AG04450 (cell line): Measurements from ENCODE around the gene TKTL1. TPM values are rescaled to one million over a fixed set of nuclear protein-coding genes. Genes with fewer than 3 reads are reported as not detected.

ENCODE experiments used
- CTCF ChIA-PET: fragments of 300-600, 350-600 bp; formaldehyde crosslinking; extraction: SDS; loops from one replicate; lab custom pipeline; 2022; ENCODE audit warnings: antibody characterized with exemption, inconsistent platforms; lab: Charles Lee
- POLR2A ChIA-PET: fragments of 350-600 bp; formaldehyde crosslinking; extraction: SDS; loops from one replicate; lab custom pipeline; 2021; ENCODE audit warnings: antibody characterized with exemption, inconsistent platforms; lab: Yijun Ruan, JAX
- DNase-seq: peaks from one replicate; pipeline ENCODE4 v3.0.0-alpha.2; 2011; ENCODE audit warnings: low read depth, low spot score
- H3K27ac ChIP-seq: one replicate; pipeline ENCODE4 v1.5.1; 2012; ENCODE audit warnings: low read depth, low read length, control low read depth
- H3K27me3 ChIP-seq: one replicate; pipeline ENCODE4 v1.6.0; 2012; ENCODE audit warnings: low read length; ENCODE audit not compliant: control insufficient read depth, insufficient read depth
- H3K4me3 ChIP-seq: 2 replicates; pipeline ENCODE4 v1.5.1; 2011; ENCODE audit warnings: mild to moderate bottlenecking, low read depth, low read length, control low read depth
- H3K9me3 ChIP-seq: 2 replicates; pipeline ENCODE4 v1.5.1; 2012; ENCODE audit warnings: low read length; ENCODE audit not compliant: control insufficient read depth, insufficient read depth
- CTCF ChIP-seq: IDR thresholded peaks from 2 replicates; pipeline ENCODE4 v1.5.1; 2011; ENCODE audit warnings: low read depth, low read length, control low read depth, inconsistent platforms
- polyA plus RNA-seq: library from polyadenylated mRNA; depleted of rRNA; stranded (reverse); fragments of >200 nt; gene quantifications from 2 replicates; pipeline ENCODE4 v1.2.3, GENCODE V29; 2011

TKTL1 gene
- polyA plus RNA-seq, 1 experiment, result not detected

- DNase-seq, result peak; percentile 78
- Histone ChIP-seq H3K27ac (peak overlapping the region; percentile 57), H3K9me3 (no peaks in the 10 kb centered on the region), H3K27me3 (no peaks in the 10 kb centered on the region), H3K4me3 (peak overlapping the region; percentile 92)
- CTCF ChIA-PET, result no interaction called here
- no peak for TF ChIP-seq CTCF
- POLR2A ChIA-PET, result interaction anchor here (0.6 to 3.5 kb wide), 6 partner anchors 8 to 358 kb away, joined by 3 to 16 read pairs (median 4); partner anchors contain the start of genes EMD and RPL10
Observed at GRCh38 chrX:154371017-154371788, 75.6 kb downstream of the TKTL1 start.

- peak overlapping the region; percentile 57 for H3K27ac ChIP-seq
- ChIA-PET CTCF (no interaction called here), POLR2A (no interaction called here)
- DNase-seq, result no peak
- no peak for TF ChIP-seq CTCF
- H3K4me3 ChIP-seq, result peak overlapping the region; percentile 66
- H3K9me3 ChIP-seq, result no peaks in the 10 kb centered on the region
- H3K27me3 ChIP-seq, result no peaks in the 10 kb centered on the region
Observed at GRCh38 chrX:154371789-154372300, 76.2 kb downstream of the TKTL1 start.

GRCh38 chrX:154372612-154373022 lies 77.0 kb downstream of the TKTL1 start:
- no peak for DNase-seq
- Histone ChIP-seq H3K27ac (peak overlapping the region; percentile 77), H3K27me3 (no peaks in the 10 kb centered on the region), H3K9me3 (no peaks in the 10 kb centered on the region), H3K4me3 (peak overlapping the region; percentile 66)
- ChIA-PET POLR2A (no interaction called here), CTCF (interaction anchor here (0.6 to 1.5 kb wide), 9 partner anchors 10 to 426 kb away, joined by 3 to 17 read pairs (median 3); partner anchors contain the start of gene DNASE1L1)
- no peak for TF ChIP-seq CTCF

GRCh38 chrX:154373340-154374306 lies 78.0 kb downstream of the TKTL1 start:
- peak; percentile 49 for TF ChIP-seq CTCF
- Histone ChIP-seq H3K9me3 (no peaks in the 10 kb centered on the region), H3K27me3 (no peaks in the 10 kb centered on the region), H3K27ac (peak overlapping the region; percentile 77), H3K4me3 (peak overlapping the region; percentile 66)
- CTCF ChIA-PET, result interaction anchor here (0.6 to 1.5 kb wide), 12 partner anchors 9 to 427 kb away, joined by 3 to 17 read pairs (median 3); partner anchors contain the start of gene DNASE1L1
- POLR2A ChIA-PET, result no interaction called here
- DNase-seq, result peak; percentile 73
